BE2C (cell line): ENCODE measurements around the gene OR56A1.

Experiments used
- DNase-seq: peaks from one replicate; pipeline ENCODE4 v3.0.0-alpha.2; 2020
- H3K27me3 ChIP-seq: fragments of 250-450 bp; sonication (Bioruptor Pico); 2 replicates; pipeline ENCODE4 v1.5.1; 2020; ENCODE audit warnings: mild to moderate bottlenecking
- H3K36me3 ChIP-seq: fragments of 250-450 bp; sonication (Bioruptor Pico); 2 replicates; pipeline ENCODE4 v1.5.1; 2020; ENCODE audit warnings: mild to moderate bottlenecking
- H3K4me1 ChIP-seq: fragments of 250-450 bp; sonication (Bioruptor Pico); 2 replicates; pipeline ENCODE4 v1.5.1; 2020
- H3K4me3 ChIP-seq: 2 replicates; pipeline ENCODE4 v1.5.1; 2011; ENCODE audit warnings: low read depth, low read length
- H3K9me3 ChIP-seq: fragments of 250-450 bp; sonication (Bioruptor Pico); 2 replicates; pipeline ENCODE4 v1.5.1; 2020
- CTCF ChIP-seq: IDR thresholded peaks from 2 replicates; pipeline ENCODE4 v1.5.1; 2012; ENCODE audit warnings: mild to moderate bottlenecking, low read depth, low read length

The OR56A1 gene

GRCh38 chr11:6025056-6025455 lies 5.5 kb downstream of the OR56A1 start:
- Histone ChIP-seq H3K36me3 (no peaks in the 10 kb centered on the region), H3K4me1 (no peaks in the 10 kb centered on the region), H3K27me3 (no peaks in the 10 kb centered on the region), H3K4me3 (no peak overlapping the region), H3K9me3 (no peaks in the 10 kb centered on the region)
- no peak for DNase-seq
- TF ChIP-seq CTCF, result no peak

- no peaks in the 10 kb centered on the region for H3K4me1 ChIP-seq
- H3K9me3 ChIP-seq, result no peaks in the 10 kb centered on the region
- no peak overlapping the region for H3K4me3 ChIP-seq
- no peak for DNase-seq
- H3K27me3 ChIP-seq, result no peaks in the 10 kb centered on the region
- peak; percentile 35 for TF ChIP-seq CTCF
- H3K36me3 ChIP-seq, result no peaks in the 10 kb centered on the region
Measured at GRCh38 chr11:6022956-6023355, 7.6 kb downstream of the OR56A1 start.

- TF ChIP-seq CTCF, result no peak
- Histone ChIP-seq H3K27me3 (no peaks in the 10 kb centered on the region), H3K36me3 (no peaks in the 10 kb centered on the region)
Measured at GRCh38 chr11:6013042-6013441, 17.5 kb downstream of the OR56A1 start.

GRCh38 chr11:6012035-6012668 lies 18.4 kb downstream of the OR56A1 start:
- H3K4me1 ChIP-seq, result no peaks in the 10 kb centered on the region
- no peak for DNase-seq

More at GRCh38 chr11:6013042-6013441, 17.5 kb downstream of the OR56A1 start:
- no peak for DNase-seq
- no peaks in the 10 kb centered on the region for H3K4me1 ChIP-seq
- H3K4me3 ChIP-seq, result no peak overlapping the region
- H3K9me3 ChIP-seq, result no peaks in the 10 kb centered on the region

GRCh38 chr11:6006846-6007245 lies 23.7 kb downstream of the OR56A1 start, which contains the start of gene OR56A4:
Gene OR56A4 (minus strand): TSS chr11:6006946. CDS start chr11:6002992, 3,954 bp downstream.
- Histone ChIP-seq H3K27me3 (no peaks in the 10 kb centered on the region), H3K9me3 (no peaks in the 10 kb centered on the region), H3K4me1 (no peaks in the 10 kb centered on the region), H3K36me3 (no peaks in the 10 kb centered on the region), H3K4me3 (no peak within 1 kb of the TSS)
- DNase-seq, result no peak
- TF ChIP-seq CTCF, result no peak

More at GRCh38 chr11:6012035-6012668, 18.4 kb downstream of the OR56A1 start:
- TF ChIP-seq CTCF, result no peak
- H3K27me3 ChIP-seq, result no peaks in the 10 kb centered on the region
- H3K9me3 ChIP-seq, result no peaks in the 10 kb centered on the region
- no peak overlapping the region for H3K4me3 ChIP-seq
- no peaks in the 10 kb centered on the region for H3K36me3 ChIP-seq

- no peak for TF ChIP-seq CTCF
- Histone ChIP-seq H3K4me3 (no peak overlapping the region), H3K9me3 (no peaks in the 10 kb centered on the region), H3K27me3 (no peaks in the 10 kb centered on the region), H3K36me3 (no peaks in the 10 kb centered on the region), H3K4me1 (no peaks in the 10 kb centered on the region)
- no peak for DNase-seq
Measured at GRCh38 chr11:6006395-6006794, 24.2 kb downstream of the OR56A1 start.
